Astrocyte of the cerebellum (primary cell): ENCODE data around the gene SEPTIN1.

ENCODE experiments used
- DNase-seq: peaks from one replicate; pipeline ENCODE4 v3.0.0-alpha.2; 2011; ENCODE audit warnings: low read depth
- H3K4me3 ChIP-seq: 2 replicates; pipeline ENCODE4 v1.5.1; 2011; ENCODE audit warnings: mild to moderate bottlenecking, low read depth, low read length, moderate library complexity
- CTCF ChIP-seq: IDR thresholded peaks from 2 replicates; pipeline ENCODE4 v1.5.1; 2012; ENCODE audit warnings: low read length, low read depth, moderate library complexity, mild to moderate bottlenecking; ENCODE audit errors: missing control alignments
- in situ Hi-C: cut with HindIII; loops from 2 replicates; pipeline ENCODE4 v1.10.0; 2017; ENCODE audit warnings: low sequenced_read_pairs

SEPTIN1 gene

GRCh38 chr16:30418350-30419181 lies 36.2 kb upstream of the SEPTIN1 start:
- in situ Hi-C loops: no loop called here
- H3K4me3 ChIP-seq: peak overlapping the region; percentile 51
- DNase-seq: no peak
- TF ChIP-seq CTCF: no peak

GRCh38 chr16:30417529-30418349 lies 35.4 kb upstream of the SEPTIN1 start:
- DNase-seq: peak; percentile 73
- H3K4me3 ChIP-seq: peak overlapping the region; percentile 51
- in situ Hi-C loops: no loop called here
- no peak for TF ChIP-seq CTCF

- no peak for TF ChIP-seq CTCF
- in situ Hi-C loops: no loop called here
- DNase-seq: no peak
- peak overlapping the region; percentile 51 for H3K4me3 ChIP-seq
These were observed 34.5 kb upstream of the SEPTIN1 start for GRCh38 chr16:30416624-30417528.

GRCh38 chr16:30416047-30416603 lies 33.8 kb upstream of the SEPTIN1 start:
- in situ Hi-C loops: no loop called here
- no peak for TF ChIP-seq CTCF
- no peak overlapping the region for H3K4me3 ChIP-seq
- no peak for DNase-seq

GRCh38 chr16:30414159-30414558 lies 31.8 kb upstream of the SEPTIN1 start:
- no peak for DNase-seq
- TF ChIP-seq CTCF: no peak
- H3K4me3 ChIP-seq: no peak overlapping the region
- in situ Hi-C loops: no loop called here
